ENCODE data around the gene PTX4.

PTX4 gene

GRCh38 chr16:1500465-1501150 is 11.9 kb upstream of the PTX4 start:
- TF ChIP-seq YY1 (IDR thresholded peaks at IDR 0.05; ENCODE audit: low read depth) (no peak), CREB1 (IDR thresholded peaks at IDR 0.05; ENCODE audit: low read depth) (no peak), TCF12 (IDR thresholded peaks at IDR 0.05; ENCODE audit: low read depth) (no peak), FOXM1 (IDR thresholded peaks at IDR 0.05; ENCODE audit: borderline replicate concordance, low read depth) (no peak)

- TF ChIP-seq TEAD4 (IDR thresholded peaks at IDR 0.05) (no peak), ZBTB7A (IDR thresholded peaks at IDR 0.05; ENCODE audit: low read depth) (no peak)
These were observed 11.2 kb upstream of the PTX4 start for GRCh38 chr16:1499756-1500464.

DNA sequence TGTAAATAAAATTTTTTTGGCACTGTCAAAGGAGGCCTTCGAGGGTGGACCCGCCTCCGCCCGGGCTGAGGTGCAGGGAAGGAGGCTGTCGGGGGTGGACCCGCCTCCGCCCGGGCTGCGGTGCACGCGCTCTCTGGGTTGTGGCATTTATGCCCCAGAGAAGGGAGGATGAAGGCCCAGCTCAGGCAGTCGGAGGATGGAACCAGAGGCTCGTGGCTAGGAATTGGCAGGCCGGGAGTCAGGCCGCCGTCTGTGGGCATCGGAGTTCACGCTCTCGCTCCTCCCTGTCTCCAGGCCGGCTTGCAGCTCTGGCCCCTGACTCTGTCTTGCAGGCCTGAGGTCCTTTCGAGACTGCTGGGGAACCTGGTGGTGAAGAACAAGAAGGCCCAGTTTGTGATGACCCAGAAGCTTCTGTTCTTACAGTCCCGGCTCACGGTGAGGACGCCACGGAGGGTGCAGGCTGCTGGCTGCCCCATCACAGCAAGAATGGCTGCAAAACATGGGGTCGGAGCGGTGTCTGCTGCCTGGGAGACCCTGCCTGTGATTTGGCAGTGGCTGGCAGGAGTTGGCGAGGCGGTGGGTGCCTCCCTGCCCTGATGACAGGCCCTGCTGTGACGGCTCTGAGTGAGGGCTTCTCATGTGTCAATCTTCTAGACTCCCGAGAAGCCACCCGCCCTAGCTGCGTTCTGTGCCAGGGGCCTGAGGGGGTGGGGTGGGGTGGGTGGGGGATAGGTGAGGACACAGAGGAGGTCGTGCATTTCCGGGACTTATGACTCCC is 10.3 kb upstream of the PTX4 start:
- TF ChIP-seq, protein P1, sequence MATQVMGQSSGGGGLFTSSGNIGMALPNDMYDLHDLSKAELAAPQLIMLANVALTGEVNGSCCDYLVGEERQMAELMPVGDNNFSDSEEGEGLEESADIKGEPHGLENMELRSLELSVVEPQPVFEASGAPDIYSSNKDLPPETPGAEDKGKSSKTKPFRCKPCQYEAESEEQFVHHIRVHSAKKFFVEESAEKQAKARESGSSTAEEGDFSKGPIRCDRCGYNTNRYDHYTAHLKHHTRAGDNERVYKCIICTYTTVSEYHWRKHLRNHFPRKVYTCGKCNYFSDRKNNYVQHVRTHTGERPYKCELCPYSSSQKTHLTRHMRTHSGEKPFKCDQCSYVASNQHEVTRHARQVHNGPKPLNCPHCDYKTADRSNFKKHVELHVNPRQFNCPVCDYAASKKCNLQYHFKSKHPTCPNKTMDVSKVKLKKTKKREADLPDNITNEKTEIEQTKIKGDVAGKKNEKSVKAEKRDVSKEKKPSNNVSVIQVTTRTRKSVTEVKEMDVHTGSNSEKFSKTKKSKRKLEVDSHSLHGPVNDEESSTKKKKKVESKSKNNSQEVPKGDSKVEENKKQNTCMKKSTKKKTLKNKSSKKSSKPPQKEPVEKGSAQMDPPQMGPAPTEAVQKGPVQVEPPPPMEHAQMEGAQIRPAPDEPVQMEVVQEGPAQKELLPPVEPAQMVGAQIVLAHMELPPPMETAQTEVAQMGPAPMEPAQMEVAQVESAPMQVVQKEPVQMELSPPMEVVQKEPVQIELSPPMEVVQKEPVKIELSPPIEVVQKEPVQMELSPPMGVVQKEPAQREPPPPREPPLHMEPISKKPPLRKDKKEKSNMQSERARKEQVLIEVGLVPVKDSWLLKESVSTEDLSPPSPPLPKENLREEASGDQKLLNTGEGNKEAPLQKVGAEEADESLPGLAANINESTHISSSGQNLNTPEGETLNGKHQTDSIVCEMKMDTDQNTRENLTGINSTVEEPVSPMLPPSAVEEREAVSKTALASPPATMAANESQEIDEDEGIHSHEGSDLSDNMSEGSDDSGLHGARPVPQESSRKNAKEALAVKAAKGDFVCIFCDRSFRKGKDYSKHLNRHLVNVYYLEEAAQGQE (IDR thresholded peaks at IDR 0.05; ENCODE audit: low read depth) = no peak
- TF ChIP-seq NFIC (IDR thresholded peaks at IDR 0.05) (no peak), TEAD4 (IDR thresholded peaks at IDR 0.05) (no peak), EGR1 (IDR thresholded peaks at IDR 0.05) (no peak), CEBPB (IDR thresholded peaks at IDR 0.05) (no peak), CREB1 (IDR thresholded peaks at IDR 0.05; ENCODE audit: low read depth) (no peak), FOXM1 (IDR thresholded peaks at IDR 0.05; ENCODE audit: borderline replicate concordance, low read depth) (no peak), YY1 (IDR thresholded peaks at IDR 0.05; ENCODE audit: low read depth) (no peak), USF1 (IDR thresholded peaks at IDR 0.05) (no peak)

GRCh38 chr16:1497014-1497598 is 8.4 kb upstream of the PTX4 start:
- TF ChIP-seq YY1 (IDR thresholded peaks at IDR 0.05; ENCODE audit: low read depth) = no peak
- TF ChIP-seq USF1 (IDR thresholded peaks at IDR 0.05) = no peak

DNA sequence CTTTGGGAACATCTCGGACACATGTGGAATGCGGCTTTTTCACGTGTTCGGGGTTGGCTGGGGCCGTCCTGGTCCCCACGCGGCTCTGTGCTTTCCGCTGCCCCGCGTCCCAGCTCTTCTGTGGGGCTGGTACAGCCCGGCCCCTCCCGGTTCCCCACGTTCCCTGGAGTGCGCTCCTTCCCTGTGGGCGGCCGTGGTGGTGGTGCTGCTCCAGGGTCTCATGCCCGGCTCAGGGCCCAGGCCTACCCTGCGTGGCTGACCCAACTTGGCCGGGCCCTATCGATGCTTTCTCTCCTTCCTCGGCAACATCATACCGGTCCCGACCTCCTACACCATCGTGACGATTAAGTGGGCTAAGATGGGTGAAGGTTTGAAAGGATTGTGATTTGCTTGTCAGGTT is 7.7 kb upstream of the PTX4 start:
- no peak for TF ChIP-seq FOXM1 (IDR thresholded peaks at IDR 0.05; ENCODE audit: borderline replicate concordance, low read depth)
- no peak for TF ChIP-seq ZBTB7A (IDR thresholded peaks at IDR 0.05; ENCODE audit: low read depth)
- TF ChIP-seq TAF1 (IDR thresholded peaks at IDR 0.05; ENCODE audit: low read depth) = no peak
- TF ChIP-seq TEAD4 (IDR thresholded peaks at IDR 0.05) = no peak
- no peak for TF ChIP-seq CREB1 (IDR thresholded peaks at IDR 0.05; ENCODE audit: low read depth)
- TF ChIP-seq EP300 (IDR thresholded peaks at IDR 0.05; ENCODE audit: borderline replicate concordance) = no peak
- no peak for TF ChIP-seq YY1 (IDR thresholded peaks at IDR 0.05; ENCODE audit: low read depth)
- TF ChIP-seq CEBPB (IDR thresholded peaks at IDR 0.05) = no peak
- TF ChIP-seq EGR1 (IDR thresholded peaks at IDR 0.05) = no peak

DNA sequence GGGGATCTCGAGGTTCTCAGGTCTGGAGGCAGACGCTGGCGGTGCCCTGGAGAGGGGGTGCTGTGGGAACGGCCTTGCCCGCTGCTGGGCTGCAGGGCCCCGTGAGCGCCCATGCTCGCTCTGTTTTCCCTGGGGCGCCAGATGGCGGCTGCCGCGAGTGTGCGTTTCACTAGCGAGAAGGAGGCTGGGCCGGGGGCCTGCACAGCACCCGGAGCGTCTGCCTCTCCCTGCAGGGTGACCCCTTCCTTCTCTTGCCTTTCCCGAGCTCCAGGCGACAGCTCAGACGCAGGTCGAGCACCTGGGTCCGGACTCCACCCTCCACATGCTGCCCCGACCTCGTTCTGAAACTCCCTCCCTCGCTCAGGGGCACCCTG is 7.1 kb upstream of the PTX4 start:
- TF ChIP-seq NFIC (IDR thresholded peaks at IDR 0.05) (no peak), TCF12 (IDR thresholded peaks at IDR 0.05; ENCODE audit: low read depth) (no peak), EGR1 (IDR thresholded peaks at IDR 0.05) (no peak), USF1 (IDR thresholded peaks at IDR 0.05) (no peak), EP300 (IDR thresholded peaks at IDR 0.05; ENCODE audit: borderline replicate concordance) (no peak)

DNA sequence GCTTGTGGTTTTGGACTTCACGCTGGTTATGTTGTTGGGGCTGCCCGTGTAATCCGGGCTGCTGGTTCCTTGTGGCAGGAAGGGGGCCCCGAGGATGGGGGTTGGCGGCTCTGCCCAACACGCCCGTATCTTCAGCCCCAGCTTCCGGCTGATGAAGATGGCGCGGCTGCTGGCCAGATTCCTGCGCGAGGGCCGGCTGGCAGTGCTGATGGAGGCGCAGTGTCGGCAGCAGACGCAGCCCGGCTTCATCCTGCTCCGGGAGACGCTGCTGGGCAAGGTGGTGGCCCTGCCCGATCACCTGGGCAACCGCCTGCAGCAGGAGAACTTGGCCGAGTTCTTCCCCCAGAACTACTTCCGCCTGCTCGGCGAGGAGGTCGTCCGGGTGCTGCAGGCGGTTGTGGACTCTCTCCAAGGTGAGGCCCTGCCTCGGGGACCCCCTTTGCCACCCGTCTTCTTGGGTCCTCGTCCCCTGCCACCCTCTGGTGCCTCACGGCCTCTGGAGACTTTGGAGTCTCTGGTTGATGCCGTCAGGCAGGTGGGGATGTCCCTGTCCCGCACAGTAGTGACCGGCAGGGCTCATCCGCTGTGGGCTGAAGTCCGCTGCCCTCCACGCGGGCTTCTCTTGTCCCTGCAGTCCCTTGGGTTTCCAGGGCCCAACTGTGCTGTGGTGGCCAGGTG is 6.6 kb upstream of the PTX4 start:
- TF ChIP-seq EP300 (IDR thresholded peaks at IDR 0.05; ENCODE audit: borderline replicate concordance) (no peak), CEBPB (IDR thresholded peaks at IDR 0.05) (no peak), YY1 (IDR thresholded peaks at IDR 0.05; ENCODE audit: low read depth) (no peak), CREB1 (IDR thresholded peaks at IDR 0.05; ENCODE audit: low read depth) (no peak), ZBTB7A (IDR thresholded peaks at IDR 0.05; ENCODE audit: low read depth) (no peak), TEAD4 (IDR thresholded peaks at IDR 0.05) (no peak), RAD21 (IDR thresholded peaks at IDR 0.05; ENCODE audit: low read depth) (no peak)
- TF ChIP-seq, protein P1 (IDR thresholded peaks at IDR 0.05; ENCODE audit: low read depth) = no peak
- TF ChIP-seq, protein P2, sequence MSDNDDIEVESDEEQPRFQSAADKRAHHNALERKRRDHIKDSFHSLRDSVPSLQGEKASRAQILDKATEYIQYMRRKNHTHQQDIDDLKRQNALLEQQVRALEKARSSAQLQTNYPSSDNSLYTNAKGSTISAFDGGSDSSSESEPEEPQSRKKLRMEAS (IDR thresholded peaks at IDR 0.05) = no peak
